ENCODE data around the gene CCDC33.

CCDC33 gene

DNA sequence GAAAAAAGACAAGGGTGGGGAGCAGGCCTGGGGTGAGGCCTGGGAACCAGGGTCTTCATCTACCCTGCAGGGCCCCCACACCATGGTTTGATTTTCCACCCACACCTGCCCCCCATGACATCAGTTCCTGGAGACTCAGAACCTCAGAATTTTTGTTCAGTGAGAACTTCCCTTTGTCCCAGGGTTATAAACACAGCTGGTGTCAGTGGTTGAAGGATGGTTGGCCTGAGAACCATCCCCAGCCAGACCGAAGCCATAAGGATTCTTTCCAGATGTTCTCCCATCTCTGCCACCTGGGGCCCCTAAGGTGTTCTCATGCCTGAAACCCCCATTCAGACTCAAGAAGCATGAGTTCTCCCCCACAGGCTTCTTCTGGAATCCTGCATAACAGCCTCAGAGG is 16.6 kb downstream of the CCDC33 start:
- H3K79me2 ChIP-seq (ENCODE audit: insufficient read depth, low read length), result no peaks in the 10 kb centered on the region
- no peaks in the 10 kb centered on the region for H4K20me1 ChIP-seq (ENCODE audit: insufficient read depth, low read length)
- ATAC-seq (ENCODE audit: insufficient read depth, low read depth) (no peak), DNase-seq (no peak)
- H3K4me2 ChIP-seq (ENCODE audit: insufficient read depth, low read length), result no peak overlapping the region
- no peaks in the 10 kb centered on the region for H3K36me3 ChIP-seq (ENCODE audit: insufficient read depth, low read length)
- no peak overlapping the region for H3K27ac ChIP-seq (ENCODE audit: low read length)
- H3K4me1 ChIP-seq (ENCODE audit: insufficient read depth, low read length), result no peaks in the 10 kb centered on the region
- TF ChIP-seq EZH2 (IDR thresholded peaks at IDR 0.05; ENCODE audit: borderline replicate concordance, low read depth, low read length, severe bottlenecking), result no peak
- TF ChIP-seq, protein P1, sequence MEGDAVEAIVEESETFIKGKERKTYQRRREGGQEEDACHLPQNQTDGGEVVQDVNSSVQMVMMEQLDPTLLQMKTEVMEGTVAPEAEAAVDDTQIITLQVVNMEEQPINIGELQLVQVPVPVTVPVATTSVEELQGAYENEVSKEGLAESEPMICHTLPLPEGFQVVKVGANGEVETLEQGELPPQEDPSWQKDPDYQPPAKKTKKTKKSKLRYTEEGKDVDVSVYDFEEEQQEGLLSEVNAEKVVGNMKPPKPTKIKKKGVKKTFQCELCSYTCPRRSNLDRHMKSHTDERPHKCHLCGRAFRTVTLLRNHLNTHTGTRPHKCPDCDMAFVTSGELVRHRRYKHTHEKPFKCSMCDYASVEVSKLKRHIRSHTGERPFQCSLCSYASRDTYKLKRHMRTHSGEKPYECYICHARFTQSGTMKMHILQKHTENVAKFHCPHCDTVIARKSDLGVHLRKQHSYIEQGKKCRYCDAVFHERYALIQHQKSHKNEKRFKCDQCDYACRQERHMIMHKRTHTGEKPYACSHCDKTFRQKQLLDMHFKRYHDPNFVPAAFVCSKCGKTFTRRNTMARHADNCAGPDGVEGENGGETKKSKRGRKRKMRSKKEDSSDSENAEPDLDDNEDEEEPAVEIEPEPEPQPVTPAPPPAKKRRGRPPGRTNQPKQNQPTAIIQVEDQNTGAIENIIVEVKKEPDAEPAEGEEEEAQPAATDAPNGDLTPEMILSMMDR (IDR thresholded peaks at IDR 0.05; ENCODE audit: borderline replicate concordance, extremely low read depth, low read length, poor library complexity, severe bottlenecking), result no peak
- H3K9me3 ChIP-seq (ENCODE audit: insufficient read depth, low read length, severe bottlenecking), result no peaks in the 10 kb centered on the region
- no peak overlapping the region for H2AFZ ChIP-seq (ENCODE audit: low read depth, low read length)
- H3K27me3 ChIP-seq (ENCODE audit: insufficient read depth, low read length, poor library complexity), result peaks cover 10% of the 10 kb centered on the region
- H3K4me3 ChIP-seq (ENCODE audit: low read depth in 1 of 2, low read length in 2 of 2), result no peak overlapping the region
- no peak overlapping the region for H3K9ac ChIP-seq (ENCODE audit: low read depth, low read length)

DNA sequence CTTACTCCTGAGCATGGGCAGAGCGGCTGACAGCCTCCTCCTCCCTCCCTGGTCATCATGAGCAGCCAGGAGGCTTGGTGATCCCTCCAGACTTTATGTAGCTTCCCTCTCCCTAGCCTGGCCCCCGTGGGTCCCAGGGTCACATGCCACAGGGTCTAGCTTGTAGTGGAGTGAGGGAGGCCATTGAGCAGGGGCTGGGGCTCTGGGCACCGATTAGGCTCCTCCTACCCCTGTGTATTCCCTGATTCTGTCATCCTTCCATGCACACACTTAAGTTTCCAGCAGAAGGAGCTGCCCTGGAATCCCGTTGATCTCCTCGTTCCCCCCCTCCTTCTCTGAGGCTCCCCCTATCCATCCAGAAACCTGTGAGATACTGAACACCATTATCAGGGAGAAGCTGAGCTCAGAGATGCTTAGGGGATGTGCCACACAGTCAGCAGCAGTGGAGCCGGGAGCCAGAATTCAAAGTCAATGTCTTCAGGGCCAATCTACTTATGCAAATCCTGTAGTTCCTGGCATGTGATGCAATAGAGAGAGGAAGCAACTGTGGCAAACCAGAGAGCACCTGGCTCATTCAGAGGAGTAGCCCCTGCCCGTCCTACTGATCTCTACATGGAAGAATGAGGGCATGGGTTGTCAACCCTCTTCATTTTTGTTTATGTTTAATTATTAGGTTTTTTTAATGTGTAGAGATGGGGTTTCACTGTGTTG is 17.2 kb downstream of the CCDC33 start:
- Histone ChIP-seq H3K36me3 (ENCODE audit: insufficient read depth, low read length) (no peaks in the 10 kb centered on the region), H3K27ac (ENCODE audit: low read length) (no peak overlapping the region), H3K4me2 (ENCODE audit: insufficient read depth, low read length) (no peak overlapping the region), H2AFZ (ENCODE audit: low read depth, low read length) (no peak overlapping the region), H3K9ac (ENCODE audit: low read depth, low read length) (no peak overlapping the region), H3K4me1 (ENCODE audit: insufficient read depth, low read length) (no peaks in the 10 kb centered on the region), H3K4me3 (ENCODE audit: low read depth in 1 of 2, low read length in 2 of 2) (no peak overlapping the region), H3K79me2 (ENCODE audit: insufficient read depth, low read length) (no peaks in the 10 kb centered on the region), H4K20me1 (ENCODE audit: insufficient read depth, low read length) (no peaks in the 10 kb centered on the region), H3K27me3 (ENCODE audit: insufficient read depth, low read length, poor library complexity) (peaks cover 10% of the 10 kb centered on the region), H3K9me3 (ENCODE audit: insufficient read depth, low read length, severe bottlenecking) (no peaks in the 10 kb centered on the region)
- no peak for TF ChIP-seq EZH2 (IDR thresholded peaks at IDR 0.05; ENCODE audit: borderline replicate concordance, low read depth, low read length, severe bottlenecking)
- TF ChIP-seq, protein P1 (IDR thresholded peaks at IDR 0.05; ENCODE audit: borderline replicate concordance, extremely low read depth, low read length, poor library complexity, severe bottlenecking), result no peak
- ATAC-seq (ENCODE audit: insufficient read depth, low read depth) (no peak), DNase-seq (no peak)

DNA sequence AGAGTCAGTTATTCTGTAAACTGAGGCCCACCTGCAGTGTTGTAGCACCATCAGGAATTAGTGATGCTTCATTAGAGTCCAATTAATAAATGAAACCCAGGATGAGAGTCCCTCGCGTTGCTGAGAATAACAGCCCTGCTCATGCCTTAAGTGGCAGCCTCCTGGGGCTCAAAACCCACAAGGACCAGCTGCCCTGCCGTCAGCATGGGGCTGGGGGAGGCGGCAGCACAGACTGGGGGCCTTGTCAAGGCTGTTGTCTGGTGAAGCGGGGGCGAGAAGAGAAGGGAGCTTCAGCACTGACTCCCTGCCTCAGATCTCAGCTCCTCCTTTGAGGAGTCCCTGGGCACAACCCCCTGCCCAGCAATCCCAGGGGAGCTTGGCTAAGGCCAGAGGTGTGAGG is 21.0 kb downstream of the CCDC33 start:
- no peaks in the 10 kb centered on the region for H3K36me3 ChIP-seq (ENCODE audit: insufficient read depth, low read length)
- no peaks in the 10 kb centered on the region for H3K9me3 ChIP-seq (ENCODE audit: insufficient read depth, low read length, severe bottlenecking)
- H3K4me3 ChIP-seq (ENCODE audit: low read depth in 1 of 2, low read length in 2 of 2), result no peak overlapping the region
- no peak overlapping the region for H2AFZ ChIP-seq (ENCODE audit: low read depth, low read length)
- no peak for ATAC-seq (ENCODE audit: insufficient read depth, low read depth)
- 0 out of 2 replicates have a peak, but pooled peaks cover under 1% of the 10 kb centered on the region for H4K20me1 ChIP-seq (ENCODE audit: insufficient read depth, low read length)
- H3K9ac ChIP-seq (ENCODE audit: low read depth, low read length), result no peak overlapping the region
- peaks cover 10% of the 10 kb centered on the region for H3K27me3 ChIP-seq (ENCODE audit: insufficient read depth, low read length, poor library complexity)
- H3K79me2 ChIP-seq (ENCODE audit: insufficient read depth, low read length), result no peaks in the 10 kb centered on the region
- no peak overlapping the region for H3K27ac ChIP-seq (ENCODE audit: low read length)
- no peak overlapping the region for H3K4me2 ChIP-seq (ENCODE audit: insufficient read depth, low read length)
- TF ChIP-seq, protein P1 (IDR thresholded peaks at IDR 0.05; ENCODE audit: borderline replicate concordance, extremely low read depth, low read length, poor library complexity, severe bottlenecking), result no peak
- TF ChIP-seq EZH2 (IDR thresholded peaks at IDR 0.05; ENCODE audit: borderline replicate concordance, low read depth, low read length, severe bottlenecking), result no peak
- no peaks in the 10 kb centered on the region for H3K4me1 ChIP-seq (ENCODE audit: insufficient read depth, low read length)
- no peak for DNase-seq

All from DND-41 (cell line).